Tibial nerve (tissue), 4 donors: Measurements from ENCODE around the gene BACH2.

Source experiments
- EP300 ChIP-seq, 2 donors: sonication (generic); formaldehyde crosslinking; IDR thresholded peaks; one replicate each; pipeline ENCODE4 v1.6.1; 2017; ENCODE audit warnings: antibody characterized with exemption in 2 of 2, mild to moderate bottlenecking in 1 of 2
- POLR2A ChIP-seq, 2 donors: fragments of 450-650 bp; IDR thresholded peaks; one replicate each; pipeline ENCODE4 v1.6.1; 2017; ENCODE audit warnings: antibody characterized with exemption in 2 of 2, mild to moderate bottlenecking in 2 of 2, moderate library complexity in 2 of 2
- TF ChIP-seq, protein P1 (sequence below), 5 experiments: fragments of 200-600 bp in 3 of 5; fragments of 450-650 bp in 2 of 5; sonication (generic) in 3 of 5; IDR thresholded peaks; one replicate each; pipeline ENCODE4 v1.5.1; 2016 to 2019; ENCODE audit warnings: antibody characterized with exemption in 5 of 5, mild to moderate bottlenecking in 3 of 5, moderate library complexity in 2 of 5

DNA sequence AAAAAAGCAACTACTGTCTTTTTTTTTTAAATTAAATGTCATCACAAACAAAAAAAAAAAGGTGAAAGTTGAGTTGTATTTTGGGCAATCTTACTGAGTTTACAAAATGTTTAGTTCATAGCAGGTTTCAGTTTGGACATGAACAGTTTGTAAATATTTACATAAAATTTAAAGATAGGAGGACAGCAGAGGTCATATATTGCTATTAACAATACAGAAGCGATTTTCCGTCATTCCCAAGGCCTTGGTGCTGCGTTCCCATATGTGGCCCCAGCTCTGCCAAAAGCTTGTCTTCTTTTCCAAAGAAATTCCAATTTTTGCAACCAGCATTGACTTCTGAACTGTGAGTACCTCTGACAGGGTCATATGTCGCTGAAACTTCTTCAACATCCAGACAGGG lies 5.1 kb downstream of the BACH2 start:
- TF ChIP-seq, protein P1, sequence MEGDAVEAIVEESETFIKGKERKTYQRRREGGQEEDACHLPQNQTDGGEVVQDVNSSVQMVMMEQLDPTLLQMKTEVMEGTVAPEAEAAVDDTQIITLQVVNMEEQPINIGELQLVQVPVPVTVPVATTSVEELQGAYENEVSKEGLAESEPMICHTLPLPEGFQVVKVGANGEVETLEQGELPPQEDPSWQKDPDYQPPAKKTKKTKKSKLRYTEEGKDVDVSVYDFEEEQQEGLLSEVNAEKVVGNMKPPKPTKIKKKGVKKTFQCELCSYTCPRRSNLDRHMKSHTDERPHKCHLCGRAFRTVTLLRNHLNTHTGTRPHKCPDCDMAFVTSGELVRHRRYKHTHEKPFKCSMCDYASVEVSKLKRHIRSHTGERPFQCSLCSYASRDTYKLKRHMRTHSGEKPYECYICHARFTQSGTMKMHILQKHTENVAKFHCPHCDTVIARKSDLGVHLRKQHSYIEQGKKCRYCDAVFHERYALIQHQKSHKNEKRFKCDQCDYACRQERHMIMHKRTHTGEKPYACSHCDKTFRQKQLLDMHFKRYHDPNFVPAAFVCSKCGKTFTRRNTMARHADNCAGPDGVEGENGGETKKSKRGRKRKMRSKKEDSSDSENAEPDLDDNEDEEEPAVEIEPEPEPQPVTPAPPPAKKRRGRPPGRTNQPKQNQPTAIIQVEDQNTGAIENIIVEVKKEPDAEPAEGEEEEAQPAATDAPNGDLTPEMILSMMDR (IDR thresholded peaks at IDR 0.05) = no peak
- TF ChIP-seq POLR2A (IDR thresholded peaks at IDR 0.05) (no peak), EP300 (IDR thresholded peaks at IDR 0.05) (no peak)
